PC-9 (cell line): ENCODE results near the gene MEFV. TPM values are rescaled to one million over a fixed set of nuclear protein-coding genes. Genes with fewer than 3 reads are reported as not detected.

Experiments used
- BruUV-seq: library from RNA; stranded (reverse); fragments of 400-500 nt; replicated peaks from 2 replicates; lab custom pipeline; 2021; lab: Mats Ljungman, UMichigan
- CTCF ChIA-PET: fragments of 300-600 bp; sonication (Branson Sonifier 250); formaldehyde crosslinking; loops from one replicate; lab custom pipeline; 2022; ENCODE audit warnings: antibody characterized with exemption; lab: Charles Lee
- POLR2A ChIA-PET: fragments of 300-600 bp; sonication (Branson Sonifier 250); formaldehyde crosslinking; loops from one replicate; lab custom pipeline; 2022; ENCODE audit warnings: antibody characterized with exemption; ENCODE audit not compliant: unreplicated experiment; lab: Charles Lee
- DNase-seq, 2 experiments: peaks; one replicate each; pipeline versions ENCODE4 v3.0.0 to v3.0.0-alpha.2; 2015 to 2022; ENCODE audit warnings: mixed read lengths in 1 of 2
- H2AFZ ChIP-seq: fragments of 200-600 bp; sonication (generic); 2 replicates; pipeline ENCODE4 v1.8.1; 2017; ENCODE audit warnings: antibody characterized with exemption
- H3F3A ChIP-seq: fragments of 200-600 bp; sonication (generic); 2 replicates; pipeline ENCODE4 v1.8.1; 2017; ENCODE audit warnings: antibody characterized with exemption, mild to moderate bottlenecking, low read depth; ENCODE audit not compliant: insufficient read depth
- H3K27ac ChIP-seq: fragments of 200-600 bp; sonication (generic); 2 replicates; pipeline ENCODE4 v1.6.1; 2016; ENCODE audit warnings: mixed run types
- H3K27me3 ChIP-seq: fragments of 200-600 bp; sonication (generic); 2 replicates; pipeline ENCODE4 v1.6.1; 2016; ENCODE audit warnings: low read depth, mixed run types; ENCODE audit not compliant: insufficient read depth
- H3K36me3 ChIP-seq: fragments of 200-600 bp; sonication (generic); 2 replicates; pipeline ENCODE4 v1.6.1; 2016; ENCODE audit warnings: low read depth, mixed run types
- H3K4me1 ChIP-seq: fragments of 200-600 bp; sonication (generic); replicated peaks from 2 replicates; pipeline ENCODE4 v1.6.1; 2016; ENCODE audit warnings: mixed run types; ENCODE audit not compliant: insufficient read depth
- H3K4me2 ChIP-seq: fragments of 200-600 bp; sonication (generic); 2 replicates; pipeline ENCODE4 v1.6.1; 2017; ENCODE audit warnings: mixed run types
- H3K4me3 ChIP-seq: fragments of 200-600 bp; sonication (generic); 2 replicates; pipeline ENCODE4 v1.6.1; 2016; ENCODE audit warnings: mixed run types
- H3K79me2 ChIP-seq: fragments of 200-600 bp; sonication (generic); 2 replicates; pipeline ENCODE4 v1.6.1; 2017; ENCODE audit warnings: low read depth, mixed run types
- H3K9me2 ChIP-seq: fragments of 200-600 bp; sonication (generic); 2 replicates; pipeline ENCODE4 v1.8.1; 2017; ENCODE audit warnings: mild to moderate bottlenecking; ENCODE audit not compliant: insufficient read depth
- H3K9me3 ChIP-seq: fragments of 200-600 bp; sonication (generic); 2 replicates; pipeline ENCODE4 v1.8.1; 2016; ENCODE audit warnings: low read depth; ENCODE audit not compliant: insufficient read depth
- H4K20me1 ChIP-seq: fragments of 200-600 bp; sonication (generic); 2 replicates; pipeline ENCODE4 v1.8.1; 2017; ENCODE audit not compliant: insufficient read depth
- CTCF ChIP-seq: fragments of 200-600 bp; sonication (generic); conservative IDR thresholded peaks from 2 replicates; pipeline ENCODE4 v1.6.1; 2017; ENCODE audit warnings: mixed run types, antibody characterized with exemption, mild to moderate bottlenecking, moderate library complexity
- EZH2 ChIP-seq: fragments of 200-600 bp; sonication (generic); IDR thresholded peaks from 2 replicates; pipeline ENCODE4 v1.8.0; 2017; ENCODE audit warnings: antibody characterized with exemption, low read depth
- intact Hi-C: fragments of 100-400 bp; cut with micrococcal nuclease; formaldehyde crosslinking; loops from one replicate; pipeline ENCODE4 v1.10.0; 2022; ENCODE audit not compliant: unreplicated experiment
- total RNA-seq: library from RNA; stranded (reverse); gene quantifications from 2 replicates; pipeline ENCODE4 v1.2.3, GENCODE V29; 2021

The MEFV gene
- total RNA-seq, 1 experiment from 2014 or later, result not detected

GRCh38 chr16:3214904-3215600, 41.4 kb downstream of the MEFV start:
- no peak overlapping the region for H3K27ac ChIP-seq
- no peaks in the 10 kb centered on the region for H3K36me3 ChIP-seq
- H3K4me2 ChIP-seq, result no peak overlapping the region
- no peaks in the 10 kb centered on the region for H4K20me1 ChIP-seq
- no peak overlapping the region for H2AFZ ChIP-seq
- H3K9me3 ChIP-seq, result peaks cover 6% of the 10 kb centered on the region; the same call in 1 of the 2 replicates
- no peaks in the 10 kb centered on the region for H3F3A ChIP-seq
- no peak for DNase-seq
- intact Hi-C loops, result no loop called here
- no peak overlapping the region for H3K4me3 ChIP-seq
- ChIA-PET POLR2A (no interaction called here), CTCF (no interaction called here)
- no peaks in the 10 kb centered on the region for H3K79me2 ChIP-seq
- BruUV-seq, result no TSS peak
- H3K4me1 ChIP-seq, result no peaks in the 10 kb centered on the region
- TF ChIP-seq EZH2, result no peak
- no peak for TF ChIP-seq CTCF
- no peaks in the 10 kb centered on the region for H3K9me2 ChIP-seq
- H3K27me3 ChIP-seq, result peaks cover 41% of the 10 kb centered on the region

- no TSS peak for BruUV-seq
These were observed 43.9 kb downstream of the MEFV start for GRCh38 chr16:3212567-3212966.

GRCh38 chr16:3212006-3212405, 44.4 kb downstream of the MEFV start:
- intact Hi-C loops, result no loop called here
- TF ChIP-seq EZH2 (no peak), CTCF (no peak)
- Histone ChIP-seq H3K79me2 (no peaks in the 10 kb centered on the region), H3F3A (no peaks in the 10 kb centered on the region), H3K9me2 (no peaks in the 10 kb centered on the region), H3K9me3 (no peaks in the 10 kb centered on the region), H3K36me3 (no peaks in the 10 kb centered on the region), H3K4me3 (no peak overlapping the region), H4K20me1 (no peaks in the 10 kb centered on the region), H3K4me1 (no peaks in the 10 kb centered on the region), H3K27me3 (peaks cover 35% of the 10 kb centered on the region), H3K4me2 (no peak overlapping the region), H2AFZ (no peak overlapping the region), H3K27ac (no peak overlapping the region)
- POLR2A ChIA-PET, result no interaction called here
- CTCF ChIA-PET, result no interaction called here
- no TSS peak for BruUV-seq
- no peak for DNase-seq

More at GRCh38 chr16:3212567-3212966, 43.9 kb downstream of the MEFV start:
- Histone ChIP-seq H3K27ac (no peak overlapping the region), H3K79me2 (no peaks in the 10 kb centered on the region), H3K4me1 (no peaks in the 10 kb centered on the region), H3K9me3 (no peaks in the 10 kb centered on the region), H3K4me2 (no peak overlapping the region), H3F3A (no peaks in the 10 kb centered on the region), H3K27me3 (peaks cover 38% of the 10 kb centered on the region), H3K4me3 (no peak overlapping the region), H3K9me2 (no peaks in the 10 kb centered on the region), H3K36me3 (no peaks in the 10 kb centered on the region), H2AFZ (no peak overlapping the region), H4K20me1 (no peaks in the 10 kb centered on the region)
- ChIA-PET CTCF (no interaction called here), POLR2A (no interaction called here)
- intact Hi-C loops, result no loop called here
- no peak for DNase-seq
- TF ChIP-seq CTCF, result no peak
- no peak for TF ChIP-seq EZH2
